GM12875 (cell line): ENCODE measurements around the gene ATP2A2.

Source experiments
- H3K4me3 ChIP-seq: one replicate; pipeline ENCODE4 v1.5.1; 2011; ENCODE audit warnings: low read depth, low read length, control low read depth
- TF ChIP-seq, protein P1 (sequence below): IDR thresholded peaks from 2 replicates; pipeline ENCODE4 v1.5.1; 2011; ENCODE audit warnings: low read depth, mild to moderate bottlenecking, control low read depth, inconsistent platforms, low read length, moderate library complexity, borderline replicate concordance; ENCODE audit not compliant: insufficient read depth

Gene ATP2A2

DNA sequence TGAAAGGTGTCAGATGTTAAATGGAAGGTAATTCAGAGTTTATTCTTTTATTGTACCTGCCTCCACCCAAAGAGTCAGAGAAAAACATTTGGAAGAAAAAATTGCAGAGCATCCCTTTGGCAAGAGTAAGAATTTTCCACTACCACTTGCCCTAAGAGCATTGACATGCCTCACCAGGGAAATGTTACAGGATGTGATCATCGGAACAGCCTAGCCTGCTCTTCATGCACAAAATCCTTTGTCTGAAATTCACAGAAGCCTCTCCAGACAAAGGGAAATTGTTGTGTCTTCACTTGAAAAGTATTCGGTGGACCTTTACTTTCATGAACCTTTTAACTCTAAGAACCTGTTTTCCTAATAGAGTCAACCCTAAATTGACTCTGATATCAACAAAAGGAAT lies 36.9 kb downstream of the ATP2A2 start:
- H3K4me3 ChIP-seq, result no peak overlapping the region
- TF ChIP-seq, protein P1, sequence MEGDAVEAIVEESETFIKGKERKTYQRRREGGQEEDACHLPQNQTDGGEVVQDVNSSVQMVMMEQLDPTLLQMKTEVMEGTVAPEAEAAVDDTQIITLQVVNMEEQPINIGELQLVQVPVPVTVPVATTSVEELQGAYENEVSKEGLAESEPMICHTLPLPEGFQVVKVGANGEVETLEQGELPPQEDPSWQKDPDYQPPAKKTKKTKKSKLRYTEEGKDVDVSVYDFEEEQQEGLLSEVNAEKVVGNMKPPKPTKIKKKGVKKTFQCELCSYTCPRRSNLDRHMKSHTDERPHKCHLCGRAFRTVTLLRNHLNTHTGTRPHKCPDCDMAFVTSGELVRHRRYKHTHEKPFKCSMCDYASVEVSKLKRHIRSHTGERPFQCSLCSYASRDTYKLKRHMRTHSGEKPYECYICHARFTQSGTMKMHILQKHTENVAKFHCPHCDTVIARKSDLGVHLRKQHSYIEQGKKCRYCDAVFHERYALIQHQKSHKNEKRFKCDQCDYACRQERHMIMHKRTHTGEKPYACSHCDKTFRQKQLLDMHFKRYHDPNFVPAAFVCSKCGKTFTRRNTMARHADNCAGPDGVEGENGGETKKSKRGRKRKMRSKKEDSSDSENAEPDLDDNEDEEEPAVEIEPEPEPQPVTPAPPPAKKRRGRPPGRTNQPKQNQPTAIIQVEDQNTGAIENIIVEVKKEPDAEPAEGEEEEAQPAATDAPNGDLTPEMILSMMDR, result no peak

DNA sequence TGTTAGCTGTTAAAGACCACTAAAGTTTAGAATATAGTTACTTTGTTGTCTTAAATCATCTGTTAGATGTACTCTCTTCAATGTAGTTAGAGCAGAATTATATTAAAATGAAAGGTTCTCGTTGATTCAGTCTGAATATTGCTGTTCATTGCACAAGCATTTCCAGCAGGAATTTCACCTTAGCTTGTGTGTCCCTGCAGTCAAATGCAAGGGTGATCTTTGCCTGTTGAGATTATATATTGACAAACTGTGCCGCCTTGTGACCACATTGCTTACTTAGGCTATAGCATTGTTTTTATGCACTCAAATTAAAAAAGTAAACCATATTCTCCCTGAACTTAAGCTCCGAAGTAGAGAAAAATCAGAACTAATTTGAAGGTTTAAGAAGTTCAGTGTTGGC lies 39.5 kb downstream of the ATP2A2 start:
- H3K4me3 ChIP-seq, result no peak overlapping the region
- TF ChIP-seq, protein P1, result no peak

DNA sequence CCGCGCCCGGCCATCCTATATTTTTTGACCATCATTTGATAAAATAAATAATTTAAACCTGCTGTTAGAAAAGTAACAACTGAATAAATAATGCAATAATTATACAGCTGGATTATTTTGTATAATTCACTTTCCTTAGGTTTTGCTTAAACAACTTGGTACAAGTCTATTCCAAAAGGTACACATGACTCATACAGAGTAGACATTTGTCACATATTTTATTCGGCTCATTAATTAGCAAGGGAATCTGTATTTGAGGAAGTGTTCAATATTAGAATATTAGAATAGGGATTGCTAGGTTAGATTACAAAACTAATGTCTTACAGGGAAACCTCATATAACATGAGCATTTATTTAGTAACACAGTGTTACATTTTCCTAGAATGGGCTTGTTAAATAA lies 48.7 kb downstream of the ATP2A2 start:
- TF ChIP-seq, protein P1, result no peak
- no peak overlapping the region for H3K4me3 ChIP-seq

DNA sequence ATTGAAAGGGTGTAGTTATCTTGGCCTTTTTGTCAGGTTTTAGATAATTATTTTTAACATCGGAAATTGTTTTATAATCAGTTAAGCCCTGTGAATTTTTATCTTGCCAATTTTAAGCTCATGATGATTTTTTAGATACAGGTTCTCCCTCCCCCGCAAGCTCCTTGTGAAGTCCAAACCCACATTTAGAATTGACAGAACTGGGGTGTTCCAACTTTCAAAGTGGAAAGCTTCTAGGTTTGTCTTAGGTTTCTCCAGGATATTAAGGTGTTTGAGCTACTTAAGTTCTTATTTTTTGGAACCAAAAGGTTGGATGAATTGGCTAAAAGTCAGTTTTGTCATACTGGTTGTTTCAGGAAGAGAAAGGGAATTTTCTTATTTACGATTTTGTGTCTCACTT lies 49.1 kb downstream of the ATP2A2 start:
- TF ChIP-seq, protein P1, result no peak
- H3K4me3 ChIP-seq, result no peak overlapping the region

DNA sequence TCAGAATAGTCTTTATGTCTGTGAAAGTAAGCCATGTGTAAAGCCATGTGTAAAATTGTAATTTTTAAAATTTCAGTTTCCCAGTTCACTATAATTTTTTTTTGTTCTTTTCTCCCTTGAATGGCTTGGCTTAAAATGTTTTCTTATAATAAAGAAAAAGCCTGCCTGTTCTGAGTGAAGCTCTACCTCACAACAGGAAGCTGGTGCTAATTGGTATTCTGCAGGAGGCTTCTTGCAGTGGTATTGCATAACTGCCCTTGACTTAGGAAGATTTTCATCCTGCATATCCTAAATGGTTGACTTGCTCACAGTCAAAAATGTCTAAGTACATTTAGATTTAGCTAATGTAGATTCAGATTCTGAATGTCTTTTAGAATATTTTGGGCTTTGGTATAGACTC lies 49.5 kb downstream of the ATP2A2 start:
- TF ChIP-seq, protein P1, result no peak
- no peak overlapping the region for H3K4me3 ChIP-seq

DNA sequence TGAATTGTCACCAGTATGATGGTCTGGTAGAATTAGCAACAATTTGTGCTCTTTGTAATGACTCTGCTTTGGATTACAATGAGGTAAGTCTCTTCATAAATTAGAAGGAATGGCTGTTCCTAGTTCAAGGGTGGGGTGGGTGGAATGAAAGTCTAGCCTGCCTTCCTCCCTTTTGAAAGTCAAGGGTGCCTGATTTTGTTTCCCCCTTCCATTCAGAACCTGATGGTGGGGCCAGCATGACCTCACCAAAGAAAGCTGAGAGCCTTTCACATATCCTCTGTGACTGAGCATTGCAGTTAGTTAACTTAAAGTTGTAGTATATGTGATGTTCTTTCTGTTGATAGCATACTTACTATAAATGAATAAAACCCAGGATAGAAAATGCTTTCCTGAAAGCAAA lies 52.2 kb downstream of the ATP2A2 start:
- TF ChIP-seq, protein P1, result no peak
- H3K4me3 ChIP-seq, result no peak overlapping the region

DNA sequence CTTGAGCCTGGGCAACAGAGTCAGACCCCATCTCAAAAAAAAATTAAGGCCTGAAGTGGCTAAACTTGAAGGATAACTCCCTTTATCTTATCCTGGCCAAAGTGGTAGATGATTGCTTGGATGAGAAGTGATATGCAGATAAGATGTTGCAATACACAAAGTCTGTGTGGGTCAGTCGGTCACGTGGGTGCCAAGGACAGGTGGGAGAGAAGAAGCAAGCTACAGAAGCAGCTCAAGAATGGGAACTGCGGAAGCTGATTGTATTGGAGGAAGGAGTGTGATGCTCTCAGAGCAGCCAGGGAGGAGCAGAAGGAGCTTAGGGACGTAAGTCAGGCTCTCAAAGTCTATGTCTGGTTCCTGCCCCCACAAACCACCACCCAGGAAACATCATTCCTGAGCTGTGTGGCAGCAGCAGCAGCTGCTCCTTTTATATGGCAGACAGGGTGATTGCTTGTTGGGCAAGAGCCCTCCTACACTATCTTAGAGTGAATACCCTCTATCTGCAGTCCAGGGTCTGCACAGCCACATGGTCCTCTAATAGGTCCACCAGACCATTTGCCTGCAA lies 54.5 kb downstream of the ATP2A2 start:
- H3K4me3 ChIP-seq, result no peak overlapping the region
- TF ChIP-seq, protein P1, result no peak
